LoVo (cell line): ENCODE data around the gene PARP15.
"Not testable (repeated sequence)": the region's sequence is repeated elsewhere in the genome, so short reads cannot be mapped to it uniquely, and the experiment has no call there.

Experiments
- DNase-seq: peaks from one replicate; pipeline ENCODE4 v3.0.0-alpha.2; 2016; ENCODE audit warnings: low spot score

PARP15 gene

GRCh38 chr3:122619040-122619439 lies 41.6 kb downstream of the PARP15 start:
- DNase-seq: no peak

GRCh38 chr3:122620399-122620798 lies 42.9 kb downstream of the PARP15 start:
- DNase-seq: no peak

GRCh38 chr3:122621112-122621511 lies 43.7 kb downstream of the PARP15 start:
- no peak for DNase-seq

GRCh38 chr3:122623031-122623829 lies 45.8 kb downstream of the PARP15 start:
- DNase-seq: no peak

GRCh38 chr3:122626515-122627180 lies 49.2 kb downstream of the PARP15 start:
- DNase-seq: no peak

- DNase-seq: no peak
Observed at GRCh38 chr3:122627301-122627700, 49.9 kb downstream of the PARP15 start.

GRCh38 chr3:122628567-122628966 lies 51.1 kb downstream of the PARP15 start:
- no peak for DNase-seq

- no peak for DNase-seq
Observed at GRCh38 chr3:122629763-122630162, 52.3 kb downstream of the PARP15 start.

- DNase-seq: peak; percentile 33
Observed at GRCh38 chr3:122635789-122636188, 58.3 kb downstream of the PARP15 start.

- DNase-seq: peak; percentile 6
Observed at GRCh38 chr3:122636697-122637096, 59.2 kb downstream of the PARP15 start.

GRCh38 chr3:122640437-122640999 lies 63.1 kb downstream of the PARP15 start:
- no peak for DNase-seq

GRCh38 chr3:122642935-122643334 lies 65.5 kb downstream of the PARP15 start:
- DNase-seq: no peak

- no peak for DNase-seq
Observed at GRCh38 chr3:122646146-122646988, 68.9 kb downstream of the PARP15 start.

- not testable (repeated sequence) for DNase-seq
Observed at GRCh38 chr3:122651233-122651907, 73.9 kb downstream of the PARP15 start.

- DNase-seq: not testable (repeated sequence)
Observed at GRCh38 chr3:122651962-122652361, 74.5 kb downstream of the PARP15 start.

GRCh38 chr3:122658336-122658735 lies 80.9 kb downstream of the PARP15 start:
- not testable (repeated sequence) for DNase-seq

GRCh38 chr3:122660297-122660974 lies 83.0 kb downstream of the PARP15 start:
- DNase-seq: no peak

GRCh38 chr3:122661633-122662032 lies 84.2 kb downstream of the PARP15 start:
- no peak for DNase-seq

- no peak for DNase-seq
Observed at GRCh38 chr3:122662505-122662904, 85.1 kb downstream of the PARP15 start.

- DNase-seq: no peak
Observed at GRCh38 chr3:122665226-122665786, 87.9 kb downstream of the PARP15 start.

GRCh38 chr3:122665881-122666280 lies 88.4 kb downstream of the PARP15 start:
- no peak for DNase-seq
